BLaER1 treated with 17β-estradiol and CSF1 and Interleukin-3, amounts not matched to agents 10 nM and 100 nM (cell line): ENCODE measurements around the gene FGF19.

Experiments
- H3K27ac ChIP-seq, 11 experiments: shearing (Covaris generic); formaldehyde crosslinking; 2 replicates each; pipeline ENCODE4 v1.8.1; 2022
- H3K27me3 ChIP-seq, 11 experiments: shearing (Covaris generic); formaldehyde crosslinking; 2 replicates each; pipeline ENCODE4 v1.8.1; 2022
- H3K36me3 ChIP-seq, 11 experiments: shearing (Covaris generic); formaldehyde crosslinking; 2 replicates each; pipeline ENCODE4 v1.8.1; 2022
- H3K4me1 ChIP-seq, 10 experiments: shearing (Covaris generic); formaldehyde crosslinking; 2 replicates each; pipeline ENCODE4 v1.8.1; 2022
- H3K4me2 ChIP-seq, 11 experiments: shearing (Covaris generic); formaldehyde crosslinking; 2 replicates each; pipeline ENCODE4 v1.8.1; 2022
- H3K4me3 ChIP-seq, 10 experiments: shearing (Covaris generic); formaldehyde crosslinking; 2 replicates each; pipeline ENCODE4 v1.8.1; 2022
- H3K9ac ChIP-seq, 11 experiments: shearing (Covaris generic); formaldehyde crosslinking; 2 replicates each; pipeline ENCODE4 v1.8.1; 2022
- H3K9me3 ChIP-seq, 11 experiments: shearing (Covaris generic); formaldehyde crosslinking; replicated peaks in 1 of 11; 2 replicates each; pipeline ENCODE4 v1.8.1; 2022
- H4K20me1 ChIP-seq, 11 experiments: shearing (Covaris generic); formaldehyde crosslinking; 2 replicates each; pipeline ENCODE4 v1.8.1; 2022
- Cebpa-rat ChIP-seq, 11 experiments: shearing (Covaris generic); IDR thresholded peaks; 2 replicates each; pipeline ENCODE4 v1.8.1; 2022

FGF19 gene

GRCh38 chr11:69686856-69687255 is 17.0 kb downstream of the FGF19 start:
- H3K4me1 ChIP-seq, result peaks cover 0 to 7% (median 0%) of the 10 kb centered on the region in 10 experiments; a peak in 3 of 20 replicates
- H3K36me3 ChIP-seq, result no peaks in the 10 kb centered on the region
- H3K9me3 ChIP-seq, result peaks cover 0 to 10% (median 5%) of the 10 kb centered on the region in 11 experiments; a peak in 14 of 22 replicates

GRCh38 chr11:69686452-69686851 is 17.4 kb downstream of the FGF19 start:
- H3K9me3 ChIP-seq, result peaks cover 0 to 6% (median under 1%) of the 10 kb centered on the region in 11 experiments; a peak in 10 of 22 replicates
- H3K4me3 ChIP-seq, result no peak overlapping the region
- H3K36me3 ChIP-seq, result no peaks in the 10 kb centered on the region
- peaks cover 0 to 8% (median 5%) of the 10 kb centered on the region in 11 experiments; a peak in 6 of 22 replicates for H3K27me3 ChIP-seq
- peaks cover 0 to 7% (median 0%) of the 10 kb centered on the region in 10 experiments; a peak in 3 of 20 replicates for H3K4me1 ChIP-seq
- no peak overlapping the region for H3K27ac ChIP-seq
- no peak overlapping the region for H3K9ac ChIP-seq
- peaks cover 0 to 16% (median 0%) of the 10 kb centered on the region in 11 experiments; a peak in 3 of 22 replicates for H4K20me1 ChIP-seq
- no peak for TF ChIP-seq Cebpa-rat (IDR thresholded peaks at IDR 0.05)
- peak overlapping the region in 3 of 11 experiments; percentile 21 to 47 (median 39); a peak in 5 of 22 replicates for H3K4me2 ChIP-seq

More at GRCh38 chr11:69686856-69687255, 17.0 kb downstream of the FGF19 start:
- H3K27ac ChIP-seq, result no peak overlapping the region
- H3K9ac ChIP-seq, result no peak overlapping the region
- H3K27me3 ChIP-seq, result peaks cover 0 to 8% (median 5%) of the 10 kb centered on the region in 11 experiments; a peak in 6 of 22 replicates
- H3K4me2 ChIP-seq, result no peak overlapping the region
- no peak for TF ChIP-seq Cebpa-rat (IDR thresholded peaks at IDR 0.05)
- H4K20me1 ChIP-seq, result peaks cover 0 to 16% (median 0%) of the 10 kb centered on the region in 11 experiments; a peak in 3 of 22 replicates
- H3K4me3 ChIP-seq, result no peak overlapping the region

- H3K4me3 ChIP-seq, result peak overlapping the region in 1 of 10 experiments; percentile 23; a peak in 1 of 20 replicates
These were observed 18.5 kb downstream of the FGF19 start for GRCh38 chr11:69685348-69685747.

GRCh38 chr11:69684651-69685050 is 19.2 kb downstream of the FGF19 start:
- H3K27me3 ChIP-seq, result peaks cover 0 to 8% (median 5%) of the 10 kb centered on the region in 11 experiments; a peak in 6 of 22 replicates
- H3K9me3 ChIP-seq, result no peaks in the 10 kb centered on the region
- H3K4me1 ChIP-seq, result peaks cover 0 to 7% (median 0%) of the 10 kb centered on the region in 10 experiments; a peak in 3 of 20 replicates
- H3K9ac ChIP-seq, result no peak overlapping the region
- no peak overlapping the region for H3K4me2 ChIP-seq
- no peak overlapping the region for H3K27ac ChIP-seq
- TF ChIP-seq Cebpa-rat (IDR thresholded peaks at IDR 0.05), result no peak
- H3K4me3 ChIP-seq, result no peak overlapping the region
- H3K36me3 ChIP-seq, result no peaks in the 10 kb centered on the region
- H4K20me1 ChIP-seq, result peaks cover 0 to 16% (median 0%) of the 10 kb centered on the region in 11 experiments; a peak in 3 of 22 replicates

More at GRCh38 chr11:69685348-69685747, 18.5 kb downstream of the FGF19 start:
- peaks cover 0 to 7% (median 0%) of the 10 kb centered on the region in 10 experiments; a peak in 3 of 20 replicates for H3K4me1 ChIP-seq
- H3K9me3 ChIP-seq, result no peaks in the 10 kb centered on the region
- peaks cover 0 to 16% (median 0%) of the 10 kb centered on the region in 11 experiments; a peak in 3 of 22 replicates for H4K20me1 ChIP-seq
- no peak for TF ChIP-seq Cebpa-rat (IDR thresholded peaks at IDR 0.05)
- H3K27ac ChIP-seq, result no peak overlapping the region
- peak overlapping the region in 10 of 11 experiments; percentile 18 to 95 (median 44); a peak in 17 of 22 replicates for H3K4me2 ChIP-seq
- H3K36me3 ChIP-seq, result no peaks in the 10 kb centered on the region
- H3K9ac ChIP-seq, result no peak overlapping the region
- H3K27me3 ChIP-seq, result peaks cover 0 to 8% (median 5%) of the 10 kb centered on the region in 11 experiments; a peak in 6 of 22 replicates

- peaks cover 0 to 7% (median 0%) of the 10 kb centered on the region in 10 experiments; a peak in 3 of 20 replicates for H3K4me1 ChIP-seq
- no peak for TF ChIP-seq Cebpa-rat (IDR thresholded peaks at IDR 0.05)
- H3K4me3 ChIP-seq, result no peak overlapping the region
- peaks cover 0 to 16% (median 0%) of the 10 kb centered on the region in 11 experiments; a peak in 3 of 22 replicates for H4K20me1 ChIP-seq
- no peak overlapping the region for H3K9ac ChIP-seq
- peaks cover 0 to 8% (median 5%) of the 10 kb centered on the region in 11 experiments; a peak in 6 of 22 replicates for H3K27me3 ChIP-seq
- H3K9me3 ChIP-seq, result no peaks in the 10 kb centered on the region
- no peak overlapping the region for H3K27ac ChIP-seq
- H3K4me2 ChIP-seq, result no peak overlapping the region
- no peaks in the 10 kb centered on the region for H3K36me3 ChIP-seq
These were observed 20.0 kb downstream of the FGF19 start for GRCh38 chr11:69683764-69684333.

GRCh38 chr11:69682681-69683326 is 21.0 kb downstream of the FGF19 start:
- no peaks in the 10 kb centered on the region for H3K36me3 ChIP-seq
- no peak overlapping the region for H3K4me2 ChIP-seq

GRCh38 chr11:69682221-69682620 is 21.6 kb downstream of the FGF19 start:
- H3K4me1 ChIP-seq, result peaks cover 0 to 7% (median 0%) of the 10 kb centered on the region in 10 experiments; a peak in 3 of 20 replicates
- no peaks in the 10 kb centered on the region for H3K36me3 ChIP-seq
- no peak overlapping the region for H3K4me3 ChIP-seq
- H3K9me3 ChIP-seq, result no peaks in the 10 kb centered on the region
- TF ChIP-seq Cebpa-rat (IDR thresholded peaks at IDR 0.05), result no peak
- peaks cover 0 to 16% (median 0%) of the 10 kb centered on the region in 11 experiments; a peak in 3 of 22 replicates for H4K20me1 ChIP-seq
- H3K27ac ChIP-seq, result no peak overlapping the region
- peaks cover 0 to 8% (median 5%) of the 10 kb centered on the region in 11 experiments; a peak in 6 of 22 replicates for H3K27me3 ChIP-seq
- H3K9ac ChIP-seq, result no peak overlapping the region
- H3K4me2 ChIP-seq, result no peak overlapping the region

More at GRCh38 chr11:69682681-69683326, 21.0 kb downstream of the FGF19 start:
- TF ChIP-seq Cebpa-rat (IDR thresholded peaks at IDR 0.05), result no peak
- no peaks in the 10 kb centered on the region for H3K9me3 ChIP-seq
- no peak overlapping the region for H3K4me3 ChIP-seq
- H3K27ac ChIP-seq, result no peak overlapping the region
- H4K20me1 ChIP-seq, result peaks cover 0 to 16% (median 0%) of the 10 kb centered on the region in 11 experiments; a peak in 3 of 22 replicates
- peaks cover 0 to 7% (median 0%) of the 10 kb centered on the region in 10 experiments; a peak in 3 of 20 replicates for H3K4me1 ChIP-seq
- no peak overlapping the region for H3K9ac ChIP-seq
- H3K27me3 ChIP-seq, result peaks cover 0 to 8% (median 5%) of the 10 kb centered on the region in 11 experiments; a peak in 6 of 22 replicates

GRCh38 chr11:69680688-69681087 is 23.1 kb downstream of the FGF19 start:
- Histone ChIP-seq H3K27ac (no peak overlapping the region), H4K20me1 (peaks cover 0 to 10% (median 0%) of the 10 kb centered on the region in 11 experiments; a peak in 3 of 22 replicates), H3K4me3 (no peak overlapping the region), H3K36me3 (no peaks in the 10 kb centered on the region), H3K4me2 (no peak overlapping the region), H3K4me1 (peaks cover 0 to 5% (median 3%) of the 10 kb centered on the region in 10 experiments; a peak in 11 of 20 replicates), H3K9ac (no peak overlapping the region), H3K9me3 (no peaks in the 10 kb centered on the region), H3K27me3 (peaks cover 0 to 7% (median 0%) of the 10 kb centered on the region in 11 experiments; a peak in 6 of 22 replicates)
- no peak for TF ChIP-seq Cebpa-rat (IDR thresholded peaks at IDR 0.05)
